Measurements from ENCODE around the gene ZDHHC14. TPM values are rescaled to one million over a fixed set of nuclear protein-coding genes. Genes with fewer than 3 reads are reported as not detected.
"Not testable (repeated sequence)": the region's sequence is repeated elsewhere in the genome, so short reads cannot be mapped to it uniquely, and the experiment has no call there.

The ZDHHC14 gene
- total RNA-seq, 1 donor from 2014 or later = 5.1 TPM

DNA sequence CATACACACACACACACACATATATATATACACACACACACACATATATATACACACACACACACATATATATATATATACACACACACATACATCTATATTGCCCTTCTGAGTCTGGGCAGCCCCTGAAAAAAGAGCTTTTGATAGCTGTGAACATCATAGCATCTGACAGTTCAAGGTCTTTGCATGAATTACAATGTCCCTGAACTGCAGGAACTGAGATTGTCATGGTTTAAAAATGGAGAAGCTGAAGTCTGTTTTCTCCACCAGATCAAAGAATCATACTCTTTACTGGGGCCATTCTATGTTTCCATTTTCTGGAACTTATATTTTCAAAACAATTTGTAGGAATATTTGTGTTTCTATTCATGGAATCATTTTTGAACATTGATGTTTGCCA, 189.8 kb downstream of the ZDHHC14 start:
- DNase-seq = no peak
- no peaks in the 10 kb centered on the region for H3K27me3 Mint-ChIP-seq (ENCODE audit: unreplicated experiment)
- H3K36me3 Mint-ChIP-seq (ENCODE audit: unreplicated experiment) = no peaks in the 10 kb centered on the region
- TF ChIP-seq, protein P1, sequence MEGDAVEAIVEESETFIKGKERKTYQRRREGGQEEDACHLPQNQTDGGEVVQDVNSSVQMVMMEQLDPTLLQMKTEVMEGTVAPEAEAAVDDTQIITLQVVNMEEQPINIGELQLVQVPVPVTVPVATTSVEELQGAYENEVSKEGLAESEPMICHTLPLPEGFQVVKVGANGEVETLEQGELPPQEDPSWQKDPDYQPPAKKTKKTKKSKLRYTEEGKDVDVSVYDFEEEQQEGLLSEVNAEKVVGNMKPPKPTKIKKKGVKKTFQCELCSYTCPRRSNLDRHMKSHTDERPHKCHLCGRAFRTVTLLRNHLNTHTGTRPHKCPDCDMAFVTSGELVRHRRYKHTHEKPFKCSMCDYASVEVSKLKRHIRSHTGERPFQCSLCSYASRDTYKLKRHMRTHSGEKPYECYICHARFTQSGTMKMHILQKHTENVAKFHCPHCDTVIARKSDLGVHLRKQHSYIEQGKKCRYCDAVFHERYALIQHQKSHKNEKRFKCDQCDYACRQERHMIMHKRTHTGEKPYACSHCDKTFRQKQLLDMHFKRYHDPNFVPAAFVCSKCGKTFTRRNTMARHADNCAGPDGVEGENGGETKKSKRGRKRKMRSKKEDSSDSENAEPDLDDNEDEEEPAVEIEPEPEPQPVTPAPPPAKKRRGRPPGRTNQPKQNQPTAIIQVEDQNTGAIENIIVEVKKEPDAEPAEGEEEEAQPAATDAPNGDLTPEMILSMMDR (IDR thresholded peaks at IDR 0.05; ENCODE audit: partially characterized antibody, unreplicated experiment) = no peak
- H3K27ac Mint-ChIP-seq (ENCODE audit: unreplicated experiment) = no peak overlapping the region
- peaks cover 1% of the 10 kb centered on the region for H3K9me3 Mint-ChIP-seq (ENCODE audit: unreplicated experiment)
- H3K4me1 Mint-ChIP-seq (ENCODE audit: low read depth, unreplicated experiment) = peaks cover 5% of the 10 kb centered on the region
- no peak overlapping the region for H3K4me3 Mint-ChIP-seq (ENCODE audit: unreplicated experiment)

DNA sequence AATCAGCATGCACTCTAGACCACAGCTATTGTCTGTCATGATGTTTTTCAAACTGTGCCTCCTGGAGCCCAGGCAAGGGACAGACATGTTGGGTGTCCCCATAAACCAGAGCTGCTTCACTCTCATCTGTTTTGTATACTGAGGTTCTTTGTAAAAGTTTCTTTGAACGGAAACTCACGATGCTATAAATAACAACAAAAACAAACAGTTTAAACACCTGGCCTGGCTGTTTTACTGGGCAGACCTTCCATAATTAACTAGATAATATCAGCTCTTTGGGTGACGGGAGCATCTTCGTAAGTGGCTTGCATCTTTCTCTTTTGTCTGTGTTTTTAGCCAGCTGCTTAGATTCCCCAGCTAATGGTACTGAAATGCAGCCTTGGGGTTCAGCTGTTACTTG, 190.3 kb downstream of the ZDHHC14 start:
- no peak for DNase-seq
- peak overlapping the region; percentile 11 for H3K27ac Mint-ChIP-seq (ENCODE audit: unreplicated experiment)
- H3K4me1 Mint-ChIP-seq (ENCODE audit: low read depth, unreplicated experiment) = peaks cover 5% of the 10 kb centered on the region
- no peak overlapping the region for H3K4me3 Mint-ChIP-seq (ENCODE audit: unreplicated experiment)
- H3K9me3 Mint-ChIP-seq (ENCODE audit: unreplicated experiment) = peaks cover 1% of the 10 kb centered on the region
- TF ChIP-seq, protein P1 (IDR thresholded peaks at IDR 0.05; ENCODE audit: partially characterized antibody, unreplicated experiment) = no peak
- no peaks in the 10 kb centered on the region for H3K36me3 Mint-ChIP-seq (ENCODE audit: unreplicated experiment)
- H3K27me3 Mint-ChIP-seq (ENCODE audit: unreplicated experiment) = no peaks in the 10 kb centered on the region

DNA sequence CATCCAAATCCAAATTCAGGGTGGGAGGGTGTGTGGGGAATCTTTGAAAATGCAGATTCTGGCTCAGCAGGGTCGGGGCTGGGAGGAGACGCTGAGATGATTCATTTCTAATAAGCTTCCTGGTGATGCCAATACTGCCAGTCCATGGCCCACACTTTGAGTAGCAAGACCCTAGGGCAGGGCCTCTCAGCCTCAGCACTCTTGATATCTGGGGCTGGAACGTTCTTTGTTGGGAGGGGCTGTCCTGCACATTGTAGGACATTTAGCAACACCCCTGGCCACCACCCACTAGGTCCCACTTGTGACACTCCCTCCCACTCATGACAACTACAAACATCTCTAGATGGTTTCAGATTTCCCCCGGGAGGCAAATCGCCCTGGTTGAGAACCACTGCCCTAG, 191.0 kb downstream of the ZDHHC14 start:
- H3K9me3 Mint-ChIP-seq (ENCODE audit: unreplicated experiment) = peaks cover 1% of the 10 kb centered on the region
- DNase-seq = no peak
- H3K27me3 Mint-ChIP-seq (ENCODE audit: unreplicated experiment) = no peaks in the 10 kb centered on the region
- H3K36me3 Mint-ChIP-seq (ENCODE audit: unreplicated experiment) = no peaks in the 10 kb centered on the region
- H3K4me3 Mint-ChIP-seq (ENCODE audit: unreplicated experiment) = no peak overlapping the region
- peaks cover 5% of the 10 kb centered on the region for H3K4me1 Mint-ChIP-seq (ENCODE audit: low read depth, unreplicated experiment)
- no peak overlapping the region for H3K27ac Mint-ChIP-seq (ENCODE audit: unreplicated experiment)
- TF ChIP-seq, protein P1 (IDR thresholded peaks at IDR 0.05; ENCODE audit: partially characterized antibody, unreplicated experiment) = no peak

DNA sequence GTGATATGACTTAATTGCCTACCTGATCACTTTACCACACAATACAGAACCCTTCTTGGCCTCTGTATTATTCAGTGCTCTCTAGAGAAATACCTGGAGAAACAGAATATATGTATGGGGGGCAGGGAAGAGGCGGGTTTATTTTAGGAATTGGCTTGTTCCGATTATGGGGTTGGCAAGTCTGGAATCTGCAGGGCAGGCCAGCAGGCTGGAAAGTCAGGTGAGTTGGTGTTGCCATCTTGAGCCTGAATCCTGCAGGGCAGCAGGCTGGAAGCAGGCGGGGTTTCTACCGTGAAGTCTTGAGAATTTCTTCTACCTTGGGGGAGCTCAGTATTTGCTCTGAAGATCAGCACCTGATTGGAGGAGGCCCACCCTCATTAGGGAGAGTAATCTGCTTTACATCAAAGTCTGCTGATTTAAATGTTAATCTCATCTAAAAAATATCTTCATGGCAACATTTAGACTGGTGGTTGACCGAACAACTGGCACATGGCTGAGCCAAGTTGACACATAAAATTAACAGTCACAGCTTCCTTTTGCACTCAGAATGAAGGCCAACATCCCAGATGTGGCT, 193.9 kb downstream of the ZDHHC14 start:
- no peak overlapping the region for H3K27ac Mint-ChIP-seq (ENCODE audit: unreplicated experiment)
- H3K4me3 Mint-ChIP-seq (ENCODE audit: unreplicated experiment) = no peak overlapping the region
- H3K4me1 Mint-ChIP-seq (ENCODE audit: low read depth, unreplicated experiment) = peaks cover 5% of the 10 kb centered on the region
- H3K9me3 Mint-ChIP-seq (ENCODE audit: unreplicated experiment) = peaks cover 1% of the 10 kb centered on the region
- no peak for DNase-seq
- TF ChIP-seq, protein P1 (IDR thresholded peaks at IDR 0.05; ENCODE audit: partially characterized antibody, unreplicated experiment) = no peak
- H3K27me3 Mint-ChIP-seq (ENCODE audit: unreplicated experiment) = no peaks in the 10 kb centered on the region
- H3K36me3 Mint-ChIP-seq (ENCODE audit: unreplicated experiment) = no peaks in the 10 kb centered on the region

DNA sequence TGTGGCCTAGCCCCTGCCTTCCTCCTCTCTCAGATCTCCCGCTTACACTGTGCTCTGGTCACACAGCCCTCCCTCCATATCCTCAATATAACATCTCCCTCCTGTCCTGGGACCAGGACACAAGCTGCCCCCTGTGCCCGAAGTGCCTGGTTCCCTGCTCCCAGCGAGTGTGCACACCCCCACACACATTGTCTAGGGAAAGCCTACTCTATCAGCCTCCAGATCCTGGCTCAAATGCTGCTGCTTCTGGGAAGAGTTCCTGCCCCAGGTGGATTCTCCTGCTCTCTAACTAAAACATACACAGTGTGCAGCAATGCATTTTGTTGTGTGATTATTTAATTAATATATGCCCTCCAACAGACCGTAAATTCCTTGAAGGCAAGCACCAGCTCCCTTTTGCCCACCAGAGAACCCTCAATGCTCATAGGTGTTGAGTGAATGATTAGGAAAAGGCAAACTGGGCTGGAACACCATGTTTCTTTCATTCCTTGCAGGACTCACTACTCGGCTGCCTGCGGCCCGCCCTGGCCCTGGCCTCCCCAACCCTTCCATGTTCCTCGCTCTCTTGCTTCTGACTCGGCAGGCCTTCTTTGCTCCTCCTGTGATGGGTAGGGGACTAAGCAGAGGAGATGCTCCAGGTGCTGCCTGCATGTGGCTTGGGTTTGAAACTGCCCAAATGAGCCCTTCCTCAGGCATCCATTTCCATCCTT, 194.6 kb downstream of the ZDHHC14 start:
- H3K27ac Mint-ChIP-seq (ENCODE audit: unreplicated experiment) = no peak overlapping the region
- no peaks in the 10 kb centered on the region for H3K36me3 Mint-ChIP-seq (ENCODE audit: unreplicated experiment)

DNA sequence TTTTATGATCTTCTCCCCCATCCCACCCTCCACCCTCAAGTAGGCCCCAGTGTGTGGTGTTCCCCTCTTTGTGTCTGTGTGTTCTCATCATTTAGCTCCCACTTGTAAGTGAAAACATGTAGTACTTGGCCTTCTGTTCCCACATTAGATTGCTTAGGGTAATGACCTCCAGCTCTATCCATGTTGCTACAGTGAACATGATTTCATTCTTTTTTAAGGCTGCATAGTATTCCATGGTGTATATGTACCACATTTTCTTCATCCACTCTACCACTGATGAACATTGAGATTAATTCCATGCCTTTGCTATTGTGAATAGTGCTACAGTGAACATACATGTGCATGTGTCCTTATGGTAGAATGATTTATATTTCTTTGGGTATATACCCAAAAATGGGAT, 196.0 kb downstream of the ZDHHC14 start:
- not testable (repeated sequence) for H3K9me3 Mint-ChIP-seq (ENCODE audit: unreplicated experiment); H3K4me1 Mint-ChIP-seq (ENCODE audit: low read depth, unreplicated experiment); H3K36me3 Mint-ChIP-seq (ENCODE audit: unreplicated experiment)

More for the DNA sequence above, 194.6 kb downstream of the ZDHHC14 start:
- TF ChIP-seq, protein P1 (IDR thresholded peaks at IDR 0.05; ENCODE audit: partially characterized antibody, unreplicated experiment) = no peak
- no peak for DNase-seq
- Mint-ChIP-seq H3K9me3 (ENCODE audit: unreplicated experiment) (peaks cover 1% of the 10 kb centered on the region), H3K4me3 (ENCODE audit: unreplicated experiment) (no peak overlapping the region), H3K4me1 (ENCODE audit: low read depth, unreplicated experiment) (peaks cover 5% of the 10 kb centered on the region), H3K27me3 (ENCODE audit: unreplicated experiment) (no peaks in the 10 kb centered on the region)

DNA sequence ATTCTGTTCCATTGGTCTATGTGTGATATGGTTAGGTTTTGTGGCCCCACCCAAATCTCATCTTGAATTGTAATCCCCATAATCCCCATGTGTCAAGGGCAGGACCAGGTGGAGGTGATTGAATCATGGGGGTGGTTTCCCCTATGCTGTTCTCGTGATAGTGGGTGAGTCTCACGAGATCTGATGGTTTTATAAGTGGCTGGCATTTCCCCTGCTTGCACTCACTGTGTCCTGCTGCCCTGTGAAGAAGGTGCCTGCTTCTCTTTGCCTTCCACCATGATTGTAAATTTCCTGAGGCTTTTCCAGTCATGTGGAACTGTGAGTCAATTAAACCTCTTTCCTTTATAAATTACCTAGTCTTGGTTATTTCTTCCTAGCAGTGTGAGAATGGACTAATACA, 197.5 kb downstream of the ZDHHC14 start:
- H3K4me3 Mint-ChIP-seq (ENCODE audit: unreplicated experiment); H3K27ac Mint-ChIP-seq (ENCODE audit: unreplicated experiment); H3K36me3 Mint-ChIP-seq (ENCODE audit: unreplicated experiment); DNase-seq; H3K4me1 Mint-ChIP-seq (ENCODE audit: low read depth, unreplicated experiment); H3K9me3 Mint-ChIP-seq (ENCODE audit: unreplicated experiment); H3K27me3 Mint-ChIP-seq (ENCODE audit: unreplicated experiment): not testable (repeated sequence)

More for the DNA sequence above, 196.0 kb downstream of the ZDHHC14 start:
- not testable (repeated sequence) for H3K4me3 Mint-ChIP-seq (ENCODE audit: unreplicated experiment); H3K27me3 Mint-ChIP-seq (ENCODE audit: unreplicated experiment); DNase-seq; H3K27ac Mint-ChIP-seq (ENCODE audit: unreplicated experiment)

Data from glutamatergic neuron (in vitro differentiated cells).